Colonic mucosa (tissue), 4 donors: ENCODE data around the gene CASP8. TPM values are rescaled to one million over a fixed set of nuclear protein-coding genes. Genes with fewer than 3 reads are reported as not detected.

Experiments used
- DNase-seq: peaks from one replicate; pipeline ENCODE4 v3.0.0-alpha.2; 2020
- H3K27ac ChIP-seq: fragments of 200-600 bp; one replicate; pipeline ENCODE4 v1.8.0; 2021
- H3K27me3 ChIP-seq: fragments of 200-600 bp; one replicate; pipeline ENCODE4 v1.8.0; 2021
- H3K36me3 ChIP-seq: fragments of 200-600 bp; one replicate; pipeline ENCODE4 v1.8.0; 2021
- H3K4me1 ChIP-seq: fragments of 200-600 bp; one replicate; pipeline ENCODE4 v1.8.0; 2021; ENCODE audit warnings: mild to moderate bottlenecking
- H3K4me3 ChIP-seq: fragments of 200-600 bp; one replicate; pipeline ENCODE4 v1.8.0; 2021
- H3K9ac ChIP-seq, 2 donors: one replicate each; pipeline ENCODE4 v1.7.0; 2013; ENCODE audit warnings: control low read depth in 2 of 2, low read depth in 2 of 2, low read length in 2 of 2
- H3K9me3 ChIP-seq: fragments of 200-600 bp; one replicate; pipeline ENCODE4 v1.8.0; 2021
- CTCF ChIP-seq: fragments of 200-600 bp; IDR thresholded peaks from one replicate; pipeline ENCODE4 v1.8.0; 2022; ENCODE audit warnings: antibody characterized with exemption, mild to moderate bottlenecking
- intact Hi-C: fragments of 100-400 bp; cut with DNase I; formaldehyde crosslinking; loops from one replicate; pipeline ENCODE4 v1.14.1; 2022
- total RNA-seq, 2 donors: library from RNA; stranded (reverse); fragmentation: NEBNext Ultra II Directional in 1 of 2; extraction: Animal tissue kit (Norgen Biotek cat#: 25700) in 1 of 2; gene quantifications; one replicate each; pipeline ENCODE4 v1.2.1, GENCODE V29; 2021
- donor health status: healthy.
- donor health status: DM: no; HTN: no; CAD: no.
- donor health status: DM: no; HTN: no; CAD: no.

CASP8 gene
- total RNA-seq, 2 donors from 2014 or later: 25.5 to 31.9 TPM

GRCh38 chr2:201273330-201273983 is 13.1 kb downstream of the CASP8 start:
- intact Hi-C loops: no loop called here
- H3K4me3 ChIP-seq: no peak overlapping the region
- no peak overlapping the region for H3K27ac ChIP-seq

GRCh38 chr2:201275069-201275468 is 14.7 kb downstream of the CASP8 start:
- TF ChIP-seq CTCF: no peak

More at GRCh38 chr2:201273330-201273983, 13.1 kb downstream of the CASP8 start:
- TF ChIP-seq CTCF: no peak
- Histone ChIP-seq H3K9ac (no peak overlapping the region), H3K27me3 (no peaks in the 10 kb centered on the region), H3K9me3 (no peaks in the 10 kb centered on the region), H3K36me3 (peaks cover 3% of the 10 kb centered on the region), H3K4me1 (no peaks in the 10 kb centered on the region)
- no peak for DNase-seq

GRCh38 chr2:201275990-201276389 is 15.7 kb downstream of the CASP8 start:
- no peak overlapping the region for H3K4me3 ChIP-seq
- DNase-seq: no peak
- intact Hi-C loops: no loop called here
- no peak for TF ChIP-seq CTCF
- no peak overlapping the region for H3K27ac ChIP-seq
- H3K9me3 ChIP-seq: no peaks in the 10 kb centered on the region
- no peaks in the 10 kb centered on the region for H3K27me3 ChIP-seq
- H3K4me1 ChIP-seq: no peaks in the 10 kb centered on the region
- peaks cover 7% of the 10 kb centered on the region for H3K36me3 ChIP-seq
- no peak overlapping the region for H3K9ac ChIP-seq

More at GRCh38 chr2:201275069-201275468, 14.7 kb downstream of the CASP8 start:
- no peak overlapping the region for H3K27ac ChIP-seq
- no peaks in the 10 kb centered on the region for H3K27me3 ChIP-seq
- H3K4me3 ChIP-seq: no peak overlapping the region
- peaks cover 7% of the 10 kb centered on the region for H3K36me3 ChIP-seq
- H3K9ac ChIP-seq: no peak overlapping the region
- no peak for DNase-seq
- no peaks in the 10 kb centered on the region for H3K4me1 ChIP-seq
- intact Hi-C loops: no loop called here
- H3K9me3 ChIP-seq: no peaks in the 10 kb centered on the region

GRCh38 chr2:201276511-201276910 is 16.2 kb downstream of the CASP8 start:
- Histone ChIP-seq H3K4me3 (no peak overlapping the region), H3K36me3 (peaks cover 7% of the 10 kb centered on the region), H3K9me3 (no peaks in the 10 kb centered on the region), H3K27me3 (no peaks in the 10 kb centered on the region), H3K9ac (no peak overlapping the region), H3K27ac (no peak overlapping the region), H3K4me1 (no peaks in the 10 kb centered on the region)
- no peak for DNase-seq
- intact Hi-C loops: no loop called here
- TF ChIP-seq CTCF: no peak

GRCh38 chr2:201279079-201279478 is 18.7 kb downstream of the CASP8 start:
- peaks cover 7% of the 10 kb centered on the region for H3K36me3 ChIP-seq
- H3K4me1 ChIP-seq: no peaks in the 10 kb centered on the region
- intact Hi-C loops: no loop called here
- no peak overlapping the region for H3K9ac ChIP-seq
- H3K9me3 ChIP-seq: no peaks in the 10 kb centered on the region
- no peak for TF ChIP-seq CTCF
- DNase-seq: no peak
- H3K4me3 ChIP-seq: no peak overlapping the region
- no peaks in the 10 kb centered on the region for H3K27me3 ChIP-seq
- H3K27ac ChIP-seq: no peak overlapping the region
